Heart left ventricle (tissue), 16 donors: ENCODE measurements around the gene SFMBT2. TPM values are rescaled to one million over a fixed set of nuclear protein-coding genes. Genes with fewer than 3 reads are reported as not detected.
A peak's percentile ranks its signal among the peaks of the same experiment; 100 is the strongest.
"Not testable (repeated sequence)": the region's sequence is repeated elsewhere in the genome, so short reads cannot be mapped to it uniquely, and the experiment has no call there.

Source experiments
- ATAC-seq, 4 donors: fragments of 200-7000 bp; cut with Tn5 transposase; one replicate each; pipeline ENCODE4 v1.9.1; 2020 to 2022; ENCODE audit warnings: moderate library complexity in 4 of 4, mild to moderate bottlenecking in 3 of 4, moderate number of reproducible peaks in 1 of 4
- DNase-seq, 5 donors: peaks; one replicate each; pipeline ENCODE4 v3.0.0-alpha.2; 2020
- H3K27ac ChIP-seq, 12 donors: fragments of 200-600 bp; sonication (generic) in 4 of 12; one replicate each; pipeline versions ENCODE4 v1.5.0 to v1.8.0; 2016 to 2022; ENCODE audit warnings: mild to moderate bottlenecking in 2 of 12
- H3K27me3 ChIP-seq, 9 donors: fragments of 200-600 bp; sonication (generic) in 2 of 9; one replicate each; pipeline versions ENCODE4 v1.5.1 to v1.8.0; 2016 to 2022; ENCODE audit warnings: mild to moderate bottlenecking in 3 of 9
- H3K36me3 ChIP-seq, 9 donors: fragments of 200-600 bp; sonication (generic) in 2 of 9; one replicate each; pipeline versions ENCODE4 v1.5.0 to v1.8.0; 2018 to 2022; ENCODE audit warnings: mild to moderate bottlenecking in 2 of 9
- H3K4me1 ChIP-seq, 12 donors: fragments of 200-600 bp; sonication (generic) in 4 of 12; one replicate each; pipeline versions ENCODE4 v1.5.0 to v1.8.0; 2016 to 2022; ENCODE audit warnings: mild to moderate bottlenecking in 3 of 12
- H3K4me3 ChIP-seq, 12 donors: fragments of 200-600 bp; sonication (generic) in 4 of 12; one replicate each; pipeline versions ENCODE4 v1.5.0 to v1.8.0; 2017 to 2022; ENCODE audit warnings: mild to moderate bottlenecking in 9 of 12, moderate library complexity in 4 of 12
- H3K9me3 ChIP-seq, 12 donors: fragments of 200-600 bp; sonication (generic) in 4 of 12; one replicate each; pipeline versions ENCODE4 v1.5.0 to v1.8.0; 2016 to 2022; ENCODE audit warnings: mild to moderate bottlenecking in 1 of 12
- CTCF ChIP-seq, 12 donors: fragments of 200-600 bp; sonication (generic) in 4 of 12; IDR thresholded peaks; one replicate each; pipeline versions ENCODE4 v1.5.0 to v1.8.0; 2018 to 2022; ENCODE audit warnings: antibody characterized with exemption in 12 of 12, mild to moderate bottlenecking in 5 of 12
- POLR2A ChIP-seq, 2 donors: fragments of 450-650 bp; IDR thresholded peaks; one replicate each; pipeline ENCODE4 v1.6.1; 2017; ENCODE audit warnings: antibody characterized with exemption in 2 of 2, mild to moderate bottlenecking in 2 of 2, moderate library complexity in 2 of 2
- WGBS, 4 donors: extraction: QIAGEN DNeasy Blood & Tissue Kit in 2 of 4; methylation state at CpG; one replicate each; pipeline versions ENCODE4 v1.1.5 to v1.1.7; 2013 to 2018; 5-methylcytosine and 5-hydroxymethylcytosine counted together
- intact Hi-C, 10 donors: fragments of 100-400 bp; cut with DNase I; formaldehyde crosslinking; loops; one replicate each; pipeline versions ENCODE4 v1.11.1 to v1.14.2; 2022
- polyA plus RNA-seq, 2 donors: library from polyadenylated mRNA; stranded (reverse); fragments of 200-250 nt; gene quantifications; one replicate each; pipeline ENCODE4 v1.2.3, GENCODE V29; 2013
- total RNA-seq, 9 donors: library from RNA; depleted of rRNA in 2 of 9; stranded (reverse); fragments of >200 nt in 2 of 9; fragmentation: NEBNext Ultra II Directional in 3 of 9; extraction: Animal tissue kit (Norgen Biotek cat#: 25700) in 3 of 9; gene quantifications; one replicate each; pipeline versions ENCODE4 v1.1.0 to v1.2.4, GENCODE V29; 2016 to 2023
- donor health status: ischemic (EF 13 %, LVEDD 7.1; RV severe dilation, severe dysfunction).
- donor health status: healthy with polysubstance abuse.
- donor health status: DM: no; HTN: yes; CAD: no.
- donor health status: DM: no; HTN: no; CAD: no.
- donor health status: ischemic (EF 25% LVEDD 6.9; RV normal size, moderate dysfunction).
- donor health status: ischemic (EF 25% LVEDD 5.7; RV mildly dilated, moderate dysfunction).
- donor health status: healthy.
- donor health status: DM: yes; HTN: yes; CAD: no.
- donor health status: ischemic (EF 35%, LVEDD 5.7; RV mildly dilated, moderate dysfunction).
- donor health status: nonischemic (EF 11% LVEDD 7.7; RV severe dilation, severe dysfunction).
- donor health status: DM: yes; HTN: yes; CAD: no.
- donor health status: PGD.
- donor health status: ischemic (EF 29% LVEDD 5.4; RV normal size, mild dysfunction).
- donor health status: nonischemic (EF 23%, LVEDD 6.1; RV moderate dilation, normal function).

SFMBT2 gene
- total and polyA plus RNA-seq, 11 donors: 2.6 to 25.8 (median 9.6) TPM

- Histone ChIP-seq H3K4me3 (no peak overlapping the region), H3K27ac (peak overlapping the region in 4 of 12 donors; percentile 9 to 25 (median 15)), H3K4me1 (peaks cover 0 to 36% (median 17%) of the 10 kb centered on the region in 12 donors), H3K27me3 (no peaks in the 10 kb centered on the region), H3K9me3 (no peaks in the 10 kb centered on the region), H3K36me3 (no peaks in the 10 kb centered on the region)
- TF ChIP-seq CTCF (IDR thresholded peaks at IDR 0.05) (no peak), POLR2A (IDR thresholded peaks at IDR 0.05) (no peak)
- intact Hi-C loops: loop anchor here in 1 of 10 donors (10.0 kb wide), 1 partner anchor 45 kb away; no protein-coding TSS in a partner anchor
- ATAC-seq (no peak), DNase-seq (no peak)
- 62 to 76% (median 73%) methylated on average over 3 of the region's 3 CpGs for WGBS, 4 donors
These were observed 21.0 kb downstream of the SFMBT2 start for GRCh38 chr10:7389844-7390243.

- TF ChIP-seq POLR2A (IDR thresholded peaks at IDR 0.05): no peak
- no peak for TF ChIP-seq CTCF (IDR thresholded peaks at IDR 0.05)
- Histone ChIP-seq H3K27ac (peak overlapping the region in 7 of 12 donors; percentile 4 to 65 (median 47)), H3K9me3 (no peaks in the 10 kb centered on the region), H3K4me1 (peaks cover 0 to 36% (median 17%) of the 10 kb centered on the region in 12 donors), H3K36me3 (no peaks in the 10 kb centered on the region), H3K4me3 (no peak overlapping the region), H3K27me3 (no peaks in the 10 kb centered on the region)
- intact Hi-C loops: no loop called here
- peak in 2 of 4 donors; percentile 17 to 60 for ATAC-seq
- no peak for DNase-seq
- WGBS, 4 donors: 52 to 77% (median 69%) methylated on average over 2 of the region's 2 CpGs
These were observed 21.5 kb downstream of the SFMBT2 start for GRCh38 chr10:7389346-7389745.

- Histone ChIP-seq H3K27ac (peak overlapping the region in 9 of 12 donors; percentile 4 to 65 (median 47)), H3K27me3 (no peaks in the 10 kb centered on the region), H3K4me3 (no peak overlapping the region), H3K9me3 (no peaks in the 10 kb centered on the region), H3K36me3 (no peaks in the 10 kb centered on the region), H3K4me1 (peaks cover 0 to 36% (median 17%) of the 10 kb centered on the region in 12 donors)
- intact Hi-C loops: no loop called here
- ATAC-seq (no peak), DNase-seq (no peak)
- 79 to 82% (median 81%) methylated on average over 4 of the region's 4 CpGs for WGBS, 4 donors
- TF ChIP-seq POLR2A (IDR thresholded peaks at IDR 0.05) (no peak), CTCF (IDR thresholded peaks at IDR 0.05) (no peak)
These were observed 22.2 kb downstream of the SFMBT2 start for GRCh38 chr10:7388602-7389001.

- DNase-seq, H3K27me3 ChIP-seq, ATAC-seq, H3K4me3 ChIP-seq, H3K9me3 ChIP-seq, H3K36me3 ChIP-seq, intact Hi-C loops: not testable (repeated sequence)
- H3K4me1 ChIP-seq: peaks cover 0 to 36% (median 16%) of the 10 kb centered on the region in 12 donors
- peak overlapping the region in 2 of 12 donors; percentile 47 to 65 for H3K27ac ChIP-seq
- 89 to 100% (median 96%) methylated on average over 1 of the region's 1 CpG for WGBS, 4 donors
These were observed 22.7 kb downstream of the SFMBT2 start for GRCh38 chr10:7388149-7388548.

- TF ChIP-seq CTCF (IDR thresholded peaks at IDR 0.05) (no peak), POLR2A (IDR thresholded peaks at IDR 0.05) (no peak)
- H3K36me3 ChIP-seq: peaks cover 0 to 20% (median 11%) of the 10 kb centered on the region in 9 donors
- DNase-seq (no peak), ATAC-seq (peak in 1 of 4 donors; percentile 44)
- no peak overlapping the region for H3K4me3 ChIP-seq
- H3K27me3 ChIP-seq: no peaks in the 10 kb centered on the region
- intact Hi-C loops: no loop called here
- H3K4me1 ChIP-seq: peaks cover 0 to 32% (median 14%) of the 10 kb centered on the region in 12 donors
- no peaks in the 10 kb centered on the region for H3K9me3 ChIP-seq
- H3K27ac ChIP-seq: no peak overlapping the region
- 69 to 80% (median 75%) methylated on average over 7 of the region's 7 CpGs for WGBS, 4 donors
These were observed 25.7 kb downstream of the SFMBT2 start for GRCh38 chr10:7385114-7385513.
